Keratinocyte (primary cell): ENCODE results near the gene FBXO10. TPM values are rescaled to one million over a fixed set of nuclear protein-coding genes. Genes with fewer than 3 reads are reported as not detected.
"Not testable (repeated sequence)": the region's sequence is repeated elsewhere in the genome, so short reads cannot be mapped to it uniquely, and the experiment has no call there.

Source experiments
- DNase-seq: peaks from one replicate; pipeline ENCODE4 v3.0.0-alpha.2; 2011; ENCODE audit warnings: low read depth, missing footprints, low spot score
- FAIRE-seq: peaks from 2 replicates; lab custom pipeline; 2011; peaks lifted over from hg19 to GRCh38; lab: Jason Lieb, UNC
- H2AFZ ChIP-seq: 2 replicates; pipeline ENCODE4 v1.6.0; 2012; ENCODE audit warnings: low read length, control low read depth, inconsistent platforms; ENCODE audit not compliant: control insufficient read depth
- H3K27ac ChIP-seq: 2 replicates; pipeline ENCODE4 v1.5.1; 2011; ENCODE audit warnings: low read length; ENCODE audit not compliant: control insufficient read depth, insufficient read depth
- H3K27me3 ChIP-seq: 3 replicates; pipeline ENCODE4 v1.6.0; 2011; ENCODE audit warnings: low read length; ENCODE audit not compliant: control insufficient read depth, insufficient read depth; ENCODE audit errors: extremely low read depth
- H3K36me3 ChIP-seq, 2 experiments: 2 replicates in 1 of 2; 3 replicates in 1 of 2; pipeline ENCODE4 v1.5.1; 2011; ENCODE audit warnings: low read length in 2 of 2, mild to moderate bottlenecking in 1 of 2; ENCODE audit not compliant: control insufficient read depth in 2 of 2, insufficient read depth in 2 of 2; ENCODE audit errors: extremely low read depth in 1 of 2
- H3K4me1 ChIP-seq: 3 replicates; pipeline ENCODE4 v1.5.1; 2011; ENCODE audit warnings: low read length; ENCODE audit not compliant: control insufficient read depth, insufficient read depth; ENCODE audit errors: extremely low read depth
- H3K4me2 ChIP-seq: 3 replicates; pipeline ENCODE4 v1.6.0; 2011; ENCODE audit warnings: low read depth, low read length; ENCODE audit not compliant: control insufficient read depth, insufficient read depth; ENCODE audit errors: extremely low read depth
- H3K4me3 ChIP-seq, 3 experiments: fragments of 200-600 bp in 1 of 3; sonication (generic) in 1 of 3; 2 replicates in 2 of 3; 3 replicates in 1 of 3; pipeline ENCODE4 v1.5.1; 2011 to 2016; ENCODE audit warnings: low read length in 3 of 3, mild to moderate bottlenecking in 3 of 3, control low read depth in 2 of 3, inconsistent platforms in 1 of 3, low read depth in 1 of 3, mixed read lengths in 1 of 3, mixed run types in 1 of 3, moderate library complexity in 1 of 3; ENCODE audit not compliant: control insufficient read depth in 2 of 3, insufficient read depth in 2 of 3; ENCODE audit errors: extremely low read depth in 1 of 3
- H3K79me2 ChIP-seq: 2 replicates; pipeline ENCODE4 v1.6.0; 2012; ENCODE audit warnings: low read length; ENCODE audit not compliant: control insufficient read depth, insufficient read depth
- H3K9ac ChIP-seq: 3 replicates; pipeline ENCODE4 v1.6.0; 2011; ENCODE audit warnings: low read length; ENCODE audit not compliant: control insufficient read depth, insufficient read depth; ENCODE audit errors: extremely low read depth
- H3K9me1 ChIP-seq: 3 replicates; pipeline ENCODE4 v1.6.0; 2011; ENCODE audit warnings: low read length; ENCODE audit not compliant: control insufficient read depth, insufficient read depth; ENCODE audit errors: extremely low read depth
- H3K9me3 ChIP-seq: 2 replicates; pipeline ENCODE4 v1.5.1; 2012; ENCODE audit warnings: low read depth, low read length; ENCODE audit not compliant: control insufficient read depth
- H4K20me1 ChIP-seq: 3 replicates; pipeline ENCODE4 v1.6.0; 2011; ENCODE audit warnings: low read length; ENCODE audit not compliant: control insufficient read depth, insufficient read depth; ENCODE audit errors: extremely low read depth
- EZH2 ChIP-seq: IDR thresholded peaks from one replicate; pipeline ENCODE4 v1.6.1; 2012; ENCODE audit warnings: inconsistent platforms, mild to moderate bottlenecking, low read length, moderate library complexity
- dilution Hi-C: fragments of 300-500 bp; cut with MboI; formaldehyde crosslinking; loops from one replicate; pipeline ENCODE4 v1.7.0; 2020; ENCODE audit warnings: low sequenced_read_pairs; ENCODE audit not compliant: extremely low pct_ligation_motif_present
- polyA plus RNA-seq, 5 experiments: library from polyadenylated mRNA; depleted of rRNA in 3 of 5; stranded (reverse) in 3 of 5; stranded (forward) in 1 of 5; unstranded in 1 of 5; fragments of >200 nt; gene quantifications; 1 replicate in 1 of 5; 2 replicates in 3 of 5; 3 replicates in 1 of 5; pipeline versions ENCODE4 v1.2.1 to v1.2.3, GENCODE V29; 2011 to 2012; ENCODE audit warnings: missing spikeins in 2 of 5, low read depth in 1 of 5, low replicate concordance in 1 of 5
- TF ChIP-seq, protein P1 (sequence below), 3 experiments: IDR thresholded peaks in 1 of 3; conservative IDR thresholded peaks in 1 of 3; optimal IDR thresholded peaks in 1 of 3; 2 replicates in 2 of 3; 3 replicates in 1 of 3; pipeline versions ENCODE3 to v1.5.1; 2011; ENCODE audit warnings: low read length in 3 of 3, mild to moderate bottlenecking in 3 of 3, moderate library complexity in 2 of 3, control low read depth in 1 of 3, inconsistent platforms in 1 of 3; ENCODE audit not compliant: insufficient read depth in 2 of 3; ENCODE audit errors: extremely low read depth in 1 of 3

Gene FBXO10
- polyA plus RNA-seq, 1 donor (not counting 4 experiments of a cell fraction or from before 2014, with no cell fraction given) = 4.1 TPM

DNA sequence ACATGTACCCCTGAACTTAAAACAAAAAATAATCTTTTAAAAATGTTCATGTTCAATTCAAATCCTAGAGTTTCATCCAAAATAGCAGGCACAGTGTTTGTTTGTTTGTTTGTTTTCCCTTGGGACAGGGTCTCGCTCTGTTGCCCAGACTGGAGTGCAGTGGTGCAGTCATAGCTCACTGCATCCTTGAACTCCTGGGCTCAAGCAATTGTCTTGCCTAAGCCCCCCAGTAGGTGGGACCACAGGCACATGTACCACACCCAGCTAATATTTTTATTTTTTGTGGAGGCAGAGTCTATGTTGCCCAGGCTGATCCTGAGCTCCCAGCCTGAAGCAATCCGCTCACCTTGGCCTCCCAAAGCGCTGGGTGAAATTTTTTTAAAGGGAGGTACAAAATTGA is 95.4 kb downstream of the FBXO10 start:
- no peaks in the 10 kb centered on the region for H4K20me1 ChIP-seq
- H2AFZ ChIP-seq = no peak overlapping the region
- H3K4me1 ChIP-seq = peaks cover 10% of the 10 kb centered on the region
- H3K9ac ChIP-seq = no peak overlapping the region
- no peak for FAIRE-seq
- no peak overlapping the region for H3K4me2 ChIP-seq
- TF ChIP-seq, protein P1, sequence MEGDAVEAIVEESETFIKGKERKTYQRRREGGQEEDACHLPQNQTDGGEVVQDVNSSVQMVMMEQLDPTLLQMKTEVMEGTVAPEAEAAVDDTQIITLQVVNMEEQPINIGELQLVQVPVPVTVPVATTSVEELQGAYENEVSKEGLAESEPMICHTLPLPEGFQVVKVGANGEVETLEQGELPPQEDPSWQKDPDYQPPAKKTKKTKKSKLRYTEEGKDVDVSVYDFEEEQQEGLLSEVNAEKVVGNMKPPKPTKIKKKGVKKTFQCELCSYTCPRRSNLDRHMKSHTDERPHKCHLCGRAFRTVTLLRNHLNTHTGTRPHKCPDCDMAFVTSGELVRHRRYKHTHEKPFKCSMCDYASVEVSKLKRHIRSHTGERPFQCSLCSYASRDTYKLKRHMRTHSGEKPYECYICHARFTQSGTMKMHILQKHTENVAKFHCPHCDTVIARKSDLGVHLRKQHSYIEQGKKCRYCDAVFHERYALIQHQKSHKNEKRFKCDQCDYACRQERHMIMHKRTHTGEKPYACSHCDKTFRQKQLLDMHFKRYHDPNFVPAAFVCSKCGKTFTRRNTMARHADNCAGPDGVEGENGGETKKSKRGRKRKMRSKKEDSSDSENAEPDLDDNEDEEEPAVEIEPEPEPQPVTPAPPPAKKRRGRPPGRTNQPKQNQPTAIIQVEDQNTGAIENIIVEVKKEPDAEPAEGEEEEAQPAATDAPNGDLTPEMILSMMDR (optimal IDR thresholded peaks at IDR 0.05 in 1 of 3, IDR thresholded peaks at IDR 0.05 in 1 of 3, conservative IDR thresholded peaks at IDR 0.05 in 1 of 3; ENCODE audit: extremely low read depth in 1 of 3, insufficient read depth in 2 of 3, low read length in 3 of 3) = no peak
- TF ChIP-seq EZH2 = no peak
- no peaks in the 10 kb centered on the region for H3K9me3 ChIP-seq
- H3K79me2 ChIP-seq = no peaks in the 10 kb centered on the region
- H3K4me3 ChIP-seq = no peak overlapping the region
- H3K36me3 ChIP-seq = no peaks in the 10 kb centered on the region
- H3K27ac ChIP-seq = no peak overlapping the region
- DNase-seq = no peak
- no peaks in the 10 kb centered on the region for H3K27me3 ChIP-seq
- peaks cover 2% of the 10 kb centered on the region for H3K9me1 ChIP-seq
- dilution Hi-C loops = loop anchor here (25.0 kb wide), 1 partner anchor 107 kb away; the partner anchor contains the start of genes FBXO10 and TOMM5

DNA sequence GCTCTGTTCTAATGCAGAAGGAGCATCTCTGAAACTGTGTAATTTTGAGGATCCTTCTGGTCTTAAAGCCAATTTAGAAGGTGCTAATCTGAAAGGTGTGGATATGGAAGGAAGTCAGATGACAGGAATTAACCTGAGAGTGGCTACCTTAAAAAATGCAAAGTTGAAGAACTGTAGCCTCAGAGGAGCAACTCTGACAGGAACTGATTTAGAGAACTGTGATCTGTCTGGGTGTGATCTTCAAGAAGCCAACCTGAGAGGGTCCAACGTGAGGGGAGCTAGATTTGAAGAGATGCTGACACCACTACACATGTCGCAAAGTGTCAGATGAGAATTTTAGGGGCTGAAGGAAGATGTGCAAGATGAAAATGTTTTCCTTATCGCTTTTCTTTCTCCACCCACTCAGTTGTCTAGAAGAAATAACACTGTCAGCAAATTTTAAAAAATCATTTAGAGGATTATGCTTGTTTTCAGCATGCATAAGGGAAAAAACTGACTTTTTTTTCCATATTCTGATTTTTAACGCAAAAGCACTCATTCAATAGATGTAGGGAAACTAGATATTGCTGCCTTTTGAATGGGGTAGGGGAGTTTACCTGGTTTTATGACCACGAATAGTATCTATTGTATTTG is 98.1 kb downstream of the FBXO10 start:
- dilution Hi-C loops = loop anchor here (25.0 kb wide), 1 partner anchor 109 kb away; the partner anchor contains the start of genes FBXO10 and TOMM5
- H2AFZ ChIP-seq, H3K27me3 ChIP-seq, H3K36me3 ChIP-seq, H3K4me1 ChIP-seq, H3K79me2 ChIP-seq, H3K9me1 ChIP-seq, FAIRE-seq, H3K4me3 ChIP-seq, H3K4me2 ChIP-seq, H3K27ac ChIP-seq, H3K9me3 ChIP-seq, H3K9ac ChIP-seq, H4K20me1 ChIP-seq, DNase-seq: not testable (repeated sequence)

DNA sequence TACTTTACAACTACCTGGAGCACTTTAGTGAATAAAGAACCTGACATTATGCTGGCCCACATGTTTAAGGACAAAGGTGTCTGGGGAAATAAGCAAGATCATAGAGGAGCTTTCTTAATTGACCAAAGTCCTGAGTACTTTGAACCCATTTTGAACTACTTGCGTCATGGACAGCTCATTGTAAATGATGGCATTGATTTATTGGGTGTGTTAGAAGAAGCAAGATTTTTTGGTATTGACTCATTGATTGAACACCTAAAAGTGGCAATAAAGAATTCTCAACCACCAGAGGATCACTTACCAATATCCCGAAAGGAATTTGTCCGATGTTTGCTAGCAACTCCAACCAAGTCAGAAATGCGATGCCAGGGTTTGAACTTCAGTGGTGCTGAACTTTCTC is 98.7 kb downstream of the FBXO10 start:
- H3K9ac ChIP-seq, H3K27me3 ChIP-seq, DNase-seq, H3K9me1 ChIP-seq, H3K4me1 ChIP-seq, H2AFZ ChIP-seq, H3K4me2 ChIP-seq, FAIRE-seq, H3K9me3 ChIP-seq, H3K36me3 ChIP-seq, H3K79me2 ChIP-seq, H3K4me3 ChIP-seq, H3K27ac ChIP-seq, H4K20me1 ChIP-seq: not testable (repeated sequence)
- dilution Hi-C loops = loop anchor here (25.0 kb wide), 1 partner anchor 110 kb away; the partner anchor contains the start of genes FBXO10 and TOMM5
